IMR-90 (cell line): ENCODE measurements around the gene CAMK2D. TPM values are rescaled to one million over a fixed set of nuclear protein-coding genes. Genes with fewer than 3 reads are reported as not detected.

Experiments
- ATAC-seq: fragments of 200-7000 bp; cut with Tn5 transposase; 2 replicates; pipeline ENCODE4 v1.9.1; 2020; ENCODE audit warnings: low read depth, mild to moderate bottlenecking, moderate library complexity
- BruUV-seq: library from RNA; stranded (reverse); fragments of 400-500 nt; replicated peaks from 2 replicates; lab custom pipeline; 2021; lab: Mats Ljungman, UMichigan
- CTCF ChIA-PET: fragments of 300-600 bp; formaldehyde crosslinking; extraction: SDS; loops from one replicate; lab custom pipeline; 2021; ENCODE audit warnings: antibody characterized with exemption; lab: Yijun Ruan, JAX
- POLR2A ChIA-PET: fragments of 300-600 bp; sonication (Branson Sonifier 250); formaldehyde crosslinking; loops from one replicate; lab custom pipeline; 2022; ENCODE audit warnings: antibody characterized with exemption; ENCODE audit not compliant: unreplicated experiment; lab: Charles Lee
- DNase-seq: peaks from one replicate; pipeline ENCODE4 v3.0.0; 2013
- H2AFZ ChIP-seq: replicated peaks from 2 replicates; pipeline ENCODE3; 2013; ENCODE audit warnings: low read length, mild to moderate bottlenecking; ENCODE audit not compliant: poor library complexity
- H2AK5ac ChIP-seq: 2 replicates; pipeline ENCODE4 v1.6.1; 2013; ENCODE audit warnings: low read depth, low read length, inconsistent platforms
- H2AK9ac ChIP-seq: replicated peaks from 2 replicates; pipeline ENCODE3; 2013; ENCODE audit warnings: mild to moderate bottlenecking, low read depth, low read length, moderate library complexity; ENCODE audit not compliant: poor library complexity
- H2BK120ac ChIP-seq: 2 replicates; pipeline ENCODE4 v1.6.1; 2013; ENCODE audit warnings: low read depth, low read length, inconsistent platforms
- H2BK15ac ChIP-seq: 3 replicates; pipeline ENCODE4 v1.6.1; 2013; ENCODE audit warnings: low read depth, low read length, inconsistent platforms
- H2BK20ac ChIP-seq: 2 replicates; pipeline ENCODE4 v1.6.1; 2013; ENCODE audit warnings: low read depth, mild to moderate bottlenecking, inconsistent platforms, low read length, moderate library complexity
- H2BK5ac ChIP-seq: 2 replicates; pipeline ENCODE4 v1.6.1; 2013; ENCODE audit warnings: mild to moderate bottlenecking, low read depth, low read length, inconsistent platforms; ENCODE audit not compliant: poor library complexity, severe bottlenecking
- H3K14ac ChIP-seq: replicated peaks from 2 replicates; pipeline ENCODE4 v1.6.1; 2013; ENCODE audit warnings: low read depth, low read length, inconsistent platforms
- H3K18ac ChIP-seq: 2 replicates; pipeline ENCODE4 v1.6.1; 2013; ENCODE audit warnings: low read depth, low read length, control low read depth
- H3K23ac ChIP-seq: 2 replicates; pipeline ENCODE4 v1.6.1; 2013; ENCODE audit warnings: low read depth, low read length, inconsistent platforms
- H3K27ac ChIP-seq: 2 replicates; pipeline ENCODE4 v1.5.1; 2013; ENCODE audit warnings: mild to moderate bottlenecking, control low read depth, low read length; ENCODE audit not compliant: insufficient read depth
- H3K27me3 ChIP-seq: 2 replicates; pipeline ENCODE4 v1.6.1; 2013; ENCODE audit warnings: low read length; ENCODE audit not compliant: control insufficient read depth, insufficient read depth
- H3K36me3 ChIP-seq: 2 replicates; pipeline ENCODE4 v1.6.1; 2013; ENCODE audit warnings: low read length, mixed read lengths; ENCODE audit not compliant: control insufficient read depth, insufficient read depth
- H3K4ac ChIP-seq: 2 replicates; pipeline ENCODE4 v1.6.1; 2013; ENCODE audit warnings: low read depth, low read length, inconsistent platforms
- H3K4me1 ChIP-seq: 2 replicates; pipeline ENCODE4 v1.6.1; 2013; ENCODE audit warnings: low read length, mixed read lengths; ENCODE audit not compliant: control insufficient read depth, insufficient read depth
- H3K4me2 ChIP-seq: 2 replicates; pipeline ENCODE4 v1.6.1; 2013; ENCODE audit warnings: low read depth, mild to moderate bottlenecking, control low read depth, low read length, moderate library complexity
- H3K4me3 ChIP-seq: 2 replicates; pipeline ENCODE4 v1.5.1; 2013; ENCODE audit warnings: low read depth, mild to moderate bottlenecking, control low read depth, low read length, moderate library complexity; ENCODE audit not compliant: insufficient read depth
- H3K56ac ChIP-seq: 2 replicates; pipeline ENCODE4 v1.6.1; 2013; ENCODE audit warnings: low read length, inconsistent platforms; ENCODE audit not compliant: insufficient read depth; ENCODE audit errors: extremely low read depth
- H3K79me1 ChIP-seq, 2 experiments: 2 replicates each; pipeline ENCODE4 v1.6.1; 2013; ENCODE audit warnings: low read length in 2 of 2, inconsistent platforms in 1 of 2, low read depth in 1 of 2
- H3K9ac ChIP-seq: 2 replicates; pipeline ENCODE4 v1.6.1; 2013; ENCODE audit warnings: low read depth, low read length, control low read depth
- H3K9me1 ChIP-seq: 2 replicates; pipeline ENCODE4 v1.6.1; 2013; ENCODE audit warnings: low read length, inconsistent platforms; ENCODE audit not compliant: insufficient read depth
- H3K9me3 ChIP-seq: 2 replicates; pipeline ENCODE4 v1.6.1; 2013; ENCODE audit warnings: low read length; ENCODE audit not compliant: control insufficient read depth, insufficient read depth
- H4K20me1 ChIP-seq: 2 replicates; pipeline ENCODE4 v1.6.1; 2013; ENCODE audit warnings: low read length, inconsistent platforms; ENCODE audit not compliant: insufficient read depth
- H4K5ac ChIP-seq: 2 replicates; pipeline ENCODE4 v1.6.1; 2013; ENCODE audit warnings: mild to moderate bottlenecking, low read depth, low read length, control low read depth
- H4K8ac ChIP-seq, 2 experiments: 2 replicates each; pipeline ENCODE4 v1.6.1; 2013; ENCODE audit warnings: low read depth in 2 of 2, low read length in 2 of 2, control low read depth in 1 of 2, inconsistent platforms in 1 of 2
- H4K91ac ChIP-seq: 2 replicates; pipeline ENCODE4 v1.6.1; 2013; ENCODE audit warnings: low read depth, low read length, inconsistent platforms; ENCODE audit not compliant: insufficient read depth
- BHLHE40 ChIP-seq: fragments of 150-350 bp; IDR thresholded peaks from 2 replicates; pipeline ENCODE4 v1.6.1; 2016; ENCODE audit warnings: mild to moderate bottlenecking, low read depth, low read length
- CEBPB ChIP-seq: IDR thresholded peaks from 2 replicates; pipeline ENCODE4 v1.6.1; 2012; ENCODE audit warnings: low read depth, low read length, improper control_type of control experiment
- CHD1 ChIP-seq: IDR thresholded peaks from 2 replicates; pipeline ENCODE4 v1.6.1; 2012; ENCODE audit warnings: low read depth, low read length, improper control_type of control experiment
- CTCF ChIP-seq: conservative IDR thresholded peaks from 2 replicates; pipeline ENCODE4 v1.5.1; 2012; ENCODE audit warnings: mild to moderate bottlenecking, low read depth, low read length, improper control_type of control experiment
- FOS ChIP-seq: fragments of 150-350 bp; IDR thresholded peaks from 2 replicates; pipeline ENCODE4 v1.6.1; 2016; ENCODE audit warnings: low read depth, low read length
- MAFK ChIP-seq: IDR thresholded peaks from 2 replicates; pipeline ENCODE4 v1.6.1; 2012; ENCODE audit warnings: low read depth, low read length, improper control_type of control experiment
- MAZ ChIP-seq: IDR thresholded peaks from 2 replicates; pipeline ENCODE4 v1.6.1; 2012; ENCODE audit warnings: low read depth, mild to moderate bottlenecking, low read length, improper control_type of control experiment, moderate library complexity, borderline replicate concordance
- MXI1 ChIP-seq: IDR thresholded peaks from 2 replicates; pipeline ENCODE4 v1.6.1; 2012; ENCODE audit warnings: low read depth, mild to moderate bottlenecking, low read length, moderate library complexity, borderline replicate concordance
- NFE2L2 ChIP-seq: fragments of 150-350 bp; IDR thresholded peaks from 2 replicates; pipeline ENCODE4 v1.6.1; 2016; ENCODE audit warnings: low read depth, mild to moderate bottlenecking, low read length
- POLR2A ChIP-seq: IDR thresholded peaks from 2 replicates; pipeline ENCODE4 v1.6.1; 2012; ENCODE audit warnings: mild to moderate bottlenecking, low read depth, low read length
- RAD21 ChIP-seq: IDR thresholded peaks from 2 replicates; pipeline ENCODE4 v1.6.1; 2012; ENCODE audit warnings: low read length, improper control_type of control experiment
- RCOR1 ChIP-seq: IDR thresholded peaks from 2 replicates; pipeline ENCODE4 v1.6.1; 2012; ENCODE audit warnings: mild to moderate bottlenecking, low read length, improper control_type of control experiment; ENCODE audit not compliant: insufficient replicate concordance
- RFX5 ChIP-seq: IDR thresholded peaks from 2 replicates; pipeline ENCODE4 v1.8.0; 2012; ENCODE audit warnings: low read depth, mild to moderate bottlenecking, low read length, moderate library complexity
- SMC3 ChIP-seq: fragments of 150-350 bp; IDR thresholded peaks from 2 replicates; pipeline ENCODE4 v1.6.1; 2016; ENCODE audit warnings: low read depth, mild to moderate bottlenecking, antibody characterized with exemption, low read length, moderate library complexity
- USF2 ChIP-seq: fragments of 150-350 bp; IDR thresholded peaks from 2 replicates; pipeline ENCODE4 v1.6.1; 2017; ENCODE audit warnings: mild to moderate bottlenecking, antibody characterized with exemption, low read length, low read depth
- dilution Hi-C: fragments of 300-500 bp; cut with HindIII; formaldehyde crosslinking; loops from one replicate; pipeline ENCODE4 v1.14.3; 2018; ENCODE audit warnings: low sequenced_read_pairs; ENCODE audit not compliant: unreplicated experiment
- in situ Hi-C: fragments of 300-500 bp; cut with MboI; formaldehyde crosslinking; loops from 3 replicates; pipeline ENCODE4 v1.14.3; 2019; ENCODE audit warnings: low sequenced_read_pairs, inconsistent platforms, mixed read lengths
- intact Hi-C: fragments of 100-400 bp; cut with micrococcal nuclease; formaldehyde crosslinking; loops from 2 replicates; pipeline ENCODE4 v1.10.0; 2022
- polyA plus RNA-seq, 3 experiments: library from polyadenylated mRNA; depleted of rRNA; stranded (reverse); fragments of >200 nt; gene quantifications; 2 replicates each; pipeline ENCODE4 v1.2.3, GENCODE V29; 2012; ENCODE audit warnings: low replicate concordance in 1 of 3
- total RNA-seq: library from RNA; depleted of rRNA; stranded (reverse); fragments of >200 nt; gene quantifications from 2 replicates; pipeline ENCODE4 v1.2.3, GENCODE V29; 2012
- TF ChIP-seq, protein P1 (sequence below): fragments of 150-350 bp; IDR thresholded peaks from 2 replicates; pipeline ENCODE4 v1.6.1; 2016; ENCODE audit warnings: low read depth, mild to moderate bottlenecking, low read length, moderate library complexity, borderline replicate concordance

The CAMK2D gene
- total and polyA plus RNA-seq, 2 of the 4 experiments (the other 2 are of a cell fraction) = 44.6 to 156 TPM

DNA sequence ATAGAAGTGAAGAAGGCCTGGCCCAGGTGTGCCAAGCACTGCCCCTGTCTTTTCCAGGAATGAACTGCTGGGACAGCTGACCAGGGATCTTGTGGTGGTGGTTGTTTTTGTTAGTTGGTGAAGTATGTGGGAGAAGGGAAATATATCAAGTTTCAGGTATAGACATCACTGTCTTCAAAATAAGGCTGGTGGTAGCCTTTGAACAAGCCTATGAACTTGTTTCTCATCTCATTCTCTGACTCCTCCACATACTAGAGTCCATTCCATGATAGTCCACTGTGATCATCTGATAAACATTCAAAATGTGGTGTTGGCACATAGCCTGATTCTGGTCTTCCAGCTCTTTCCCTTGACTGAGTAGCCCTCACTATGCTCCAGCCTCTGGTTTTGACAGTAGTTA lies 303.7 kb downstream of the CAMK2D start:
- Histone ChIP-seq H2BK15ac (no peak overlapping the region), H3K27ac (no peak overlapping the region), H3K4me3 (no peak overlapping the region), H3K56ac (no peak overlapping the region), H3K9me1 (peaks cover 9% of the 10 kb centered on the region), H3K4me1 (peaks cover 5% of the 10 kb centered on the region), H4K20me1 (no peaks in the 10 kb centered on the region), H3K4me2 (no peak overlapping the region), H4K91ac (no peak overlapping the region), H3K9me3 (no peaks in the 10 kb centered on the region), H3K23ac (no peak overlapping the region), H3K14ac (no peak overlapping the region), H3K9ac (no peak overlapping the region), H3K27me3 (no peaks in the 10 kb centered on the region), H4K8ac (no peak overlapping the region), H2AK9ac (no peak overlapping the region), H2AK5ac (no peak overlapping the region), H2BK20ac (no peak overlapping the region), H2BK5ac (peak overlapping the region; percentile 33), H2AFZ (no peak overlapping the region), H3K18ac (no peak overlapping the region), H3K4ac (no peak overlapping the region), H4K5ac (no peak overlapping the region), H3K79me1 (peaks cover 3 to 7% of the 10 kb centered on the region in 2 experiments; a peak in 3 of 4 replicates), H3K36me3 (peaks cover 22% of the 10 kb centered on the region), H2BK120ac (no peak overlapping the region)
- dilution Hi-C loops (no loop called here), in situ Hi-C loops (no loop called here), intact Hi-C loops (no loop called here)
- DNase-seq (peak; percentile 65), ATAC-seq (peak; percentile 59)
- BruUV-seq = no TSS peak
- ChIA-PET POLR2A (no interaction called here), CTCF (no interaction called here)
- TF ChIP-seq MXI1 (no peak), CTCF (no peak), RFX5 (no peak), RCOR1 (no peak), BHLHE40 (no peak), CEBPB (no peak), FOS (no peak), MAZ (no peak), USF2 (no peak), CHD1 (no peak), SMC3 (no peak), POLR2A (no peak), RAD21 (no peak), MAFK (no peak), NFE2L2 (no peak)
- TF ChIP-seq, protein P1, sequence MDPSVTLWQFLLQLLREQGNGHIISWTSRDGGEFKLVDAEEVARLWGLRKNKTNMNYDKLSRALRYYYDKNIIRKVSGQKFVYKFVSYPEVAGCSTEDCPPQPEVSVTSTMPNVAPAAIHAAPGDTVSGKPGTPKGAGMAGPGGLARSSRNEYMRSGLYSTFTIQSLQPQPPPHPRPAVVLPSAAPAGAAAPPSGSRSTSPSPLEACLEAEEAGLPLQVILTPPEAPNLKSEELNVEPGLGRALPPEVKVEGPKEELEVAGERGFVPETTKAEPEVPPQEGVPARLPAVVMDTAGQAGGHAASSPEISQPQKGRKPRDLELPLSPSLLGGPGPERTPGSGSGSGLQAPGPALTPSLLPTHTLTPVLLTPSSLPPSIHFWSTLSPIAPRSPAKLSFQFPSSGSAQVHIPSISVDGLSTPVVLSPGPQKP = no peak
